ENCODE measurements around the gene PSMB10. TPM values are rescaled to one million over a fixed set of nuclear protein-coding genes. Genes with fewer than 3 reads are reported as not detected.

Gene PSMB10
- total and polyA plus RNA-seq, 2 of the 8 experiments (the other 6 are each of a cell fraction or from before 2014, with no cell fraction given) = 32.1 to 61.9 TPM

- no peak for TF ChIP-seq SP4 (IDR thresholded peaks at IDR 0.05; ENCODE audit: low read length)
- no peak for TF ChIP-seq GTF2F1 (IDR thresholded peaks at IDR 0.05; ENCODE audit: borderline replicate concordance, low read depth, low read length)
- no peak for TF ChIP-seq FOSL1 (IDR thresholded peaks at IDR 0.05; ENCODE audit: insufficient read depth, low read depth, low read length)
- no peak for TF ChIP-seq USF2 (IDR thresholded peaks at IDR 0.05; ENCODE audit: low read length)
- no peak for TF ChIP-seq PHF8 (conservative IDR thresholded peaks at IDR 0.05; ENCODE audit: low read depth, low read length)
- no peak for TF ChIP-seq SP1 (IDR thresholded peaks at IDR 0.05; ENCODE audit: low read depth, low read length)
- no peak for TF ChIP-seq JUND (IDR thresholded peaks at IDR 0.05; ENCODE audit: low read length)
Observed at GRCh38 chr16:67951485-67951884, 14.8 kb upstream of the PSMB10 start (continued).

Measured in H1 (cell line).